Tibial nerve (tissue), 4 donors: Measurements from ENCODE around the gene ACE2. TPM values are rescaled to one million over a fixed set of nuclear protein-coding genes. Genes with fewer than 3 reads are reported as not detected.

Experiments used
- DNase-seq, 2 donors: peaks; one replicate each; pipeline ENCODE4 v3.0.0-alpha.2; 2019; ENCODE audit warnings: low spot score in 2 of 2
- H3K27ac ChIP-seq, 4 donors: fragments of 200-600 bp; sonication (generic) in 3 of 4; one replicate each; pipeline ENCODE4 v1.5.1; 2017 to 2019; ENCODE audit warnings: mild to moderate bottlenecking in 1 of 4
- H3K27me3 ChIP-seq, 2 donors: fragments of 200-600 bp; sonication (generic) in 1 of 2; one replicate each; pipeline versions ENCODE4 v1.5.1 to v1.6.0; 2017 to 2019
- H3K36me3 ChIP-seq, 3 donors: fragments of 200-600 bp; sonication (generic); one replicate each; pipeline ENCODE4 v1.5.1; 2018 to 2019
- H3K4me1 ChIP-seq, 4 donors: fragments of 200-600 bp; sonication (generic) in 3 of 4; one replicate each; pipeline ENCODE4 v1.5.1; 2017 to 2019
- H3K4me3 ChIP-seq, 4 donors: fragments of 200-600 bp; sonication (generic) in 3 of 4; one replicate each; pipeline ENCODE4 v1.5.1; 2017 to 2019; ENCODE audit warnings: mild to moderate bottlenecking in 1 of 4, moderate library complexity in 1 of 4
- H3K9me3 ChIP-seq, 4 donors: fragments of 200-600 bp; sonication (generic) in 3 of 4; one replicate each; pipeline ENCODE4 v1.5.1; 2017 to 2019
- CTCF ChIP-seq, 5 experiments: fragments of 200-600 bp in 3 of 5; fragments of 450-650 bp in 2 of 5; sonication (generic) in 3 of 5; IDR thresholded peaks; one replicate each; pipeline ENCODE4 v1.5.1; 2016 to 2019; ENCODE audit warnings: antibody characterized with exemption in 5 of 5, mild to moderate bottlenecking in 3 of 5, moderate library complexity in 2 of 5
- EP300 ChIP-seq, 2 donors: sonication (generic); formaldehyde crosslinking; IDR thresholded peaks; one replicate each; pipeline ENCODE4 v1.6.1; 2017; ENCODE audit warnings: antibody characterized with exemption in 2 of 2, mild to moderate bottlenecking in 1 of 2
- POLR2A ChIP-seq, 2 donors: fragments of 450-650 bp; IDR thresholded peaks; one replicate each; pipeline ENCODE4 v1.6.1; 2017; ENCODE audit warnings: antibody characterized with exemption in 2 of 2, mild to moderate bottlenecking in 2 of 2, moderate library complexity in 2 of 2
- WGBS, 2 donors: methylation state at CpG; one replicate each; pipeline ENCODE4 v1.1.5; 2018; 5-methylcytosine and 5-hydroxymethylcytosine counted together
- total RNA-seq, 4 donors: library from RNA; depleted of rRNA; stranded (reverse); fragments of >200 nt; gene quantifications; one replicate each; pipeline ENCODE4 v1.1.0, GENCODE V29; 2016

Gene ACE2
- total RNA-seq, 4 donors from 2014 or later, result 0.30 to 1.1 (median 0.92) TPM

GRCh38 chrX:15567886-15568616 lies 32.7 kb downstream of the ACE2 start:
- no peaks in the 10 kb centered on the region for H3K4me1 ChIP-seq
- no peaks in the 10 kb centered on the region for H3K9me3 ChIP-seq
- H3K36me3 ChIP-seq, result no peaks in the 10 kb centered on the region
- TF ChIP-seq CTCF (IDR thresholded peaks at IDR 0.05), result no peak
- no peak for TF ChIP-seq POLR2A (IDR thresholded peaks at IDR 0.05)
- no peak for TF ChIP-seq EP300 (IDR thresholded peaks at IDR 0.05)
- no peak overlapping the region for H3K4me3 ChIP-seq
- WGBS, 2 donors, result 46 to 49% methylated on average over 7 of the region's 7 CpGs
- DNase-seq, result no peak
- H3K27me3 ChIP-seq, result peaks cover 0 to 16% of the 10 kb centered on the region in 2 donors
- no peak overlapping the region for H3K27ac ChIP-seq

- no peak for TF ChIP-seq CTCF (IDR thresholded peaks at IDR 0.05)
- no peak for TF ChIP-seq POLR2A (IDR thresholded peaks at IDR 0.05)
- no peak for TF ChIP-seq EP300 (IDR thresholded peaks at IDR 0.05)
- no peak for DNase-seq
- no peak overlapping the region for H3K27ac ChIP-seq
- H3K27me3 ChIP-seq, result peaks cover 0 to 16% of the 10 kb centered on the region in 2 donors
- no peak overlapping the region for H3K4me3 ChIP-seq
- no peaks in the 10 kb centered on the region for H3K36me3 ChIP-seq
- 41 to 55% methylated on average over 1 of the region's 1 CpG for WGBS, 2 donors
- no peaks in the 10 kb centered on the region for H3K9me3 ChIP-seq
- H3K4me1 ChIP-seq, result no peaks in the 10 kb centered on the region
These were observed 33.5 kb downstream of the ACE2 start for GRCh38 chrX:15567267-15567666.

DNA sequence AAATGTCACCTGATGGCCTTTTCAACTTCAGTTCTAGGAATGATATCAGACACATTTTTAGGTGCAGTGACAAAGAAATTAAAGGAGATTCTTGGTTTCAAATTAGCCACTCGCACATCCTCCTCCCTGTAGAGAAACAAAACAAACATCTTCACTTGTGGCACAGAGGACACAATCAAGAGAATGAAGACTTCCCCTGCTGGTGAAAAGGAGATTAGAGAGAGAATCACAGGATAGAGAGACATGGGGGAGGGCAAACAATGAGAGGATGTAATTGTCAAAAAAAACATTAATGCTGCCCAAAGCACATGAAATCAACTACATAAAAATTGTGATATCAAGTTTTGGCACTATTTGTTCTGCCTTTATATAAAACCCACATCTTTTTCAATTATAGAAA lies 34.5 kb downstream of the ACE2 start:
- WGBS, 2 donors, result 48 to 50% methylated on average over 1 of the region's 1 CpG

GRCh38 chrX:15564981-15565579 lies 35.7 kb downstream of the ACE2 start:
- Histone ChIP-seq H3K9me3 (no peaks in the 10 kb centered on the region), H3K4me1 (no peaks in the 10 kb centered on the region), H3K27me3 (peaks cover 0 to 7% of the 10 kb centered on the region in 2 donors), H3K27ac (no peak overlapping the region), H3K4me3 (no peak overlapping the region), H3K36me3 (no peaks in the 10 kb centered on the region)
- no peak for TF ChIP-seq POLR2A (IDR thresholded peaks at IDR 0.05)
- no peak for TF ChIP-seq EP300 (IDR thresholded peaks at IDR 0.05)
- TF ChIP-seq CTCF (IDR thresholded peaks at IDR 0.05), result peak in 4 of 5 experiments; percentile 21 to 52 (median 30)
- DNase-seq, result peak; percentile 18 to 38
- WGBS, 2 donors, result 15 to 17% methylated on average over 5 of the region's 5 CpGs

More for the DNA sequence above, 34.5 kb downstream of the ACE2 start:
- no peaks in the 10 kb centered on the region for H3K36me3 ChIP-seq
- no peaks in the 10 kb centered on the region for H3K4me1 ChIP-seq
- H3K27me3 ChIP-seq, result peaks cover 0 to 16% of the 10 kb centered on the region in 2 donors
- H3K27ac ChIP-seq, result no peak overlapping the region
- no peak overlapping the region for H3K4me3 ChIP-seq
- TF ChIP-seq CTCF (IDR thresholded peaks at IDR 0.05), result no peak
- TF ChIP-seq POLR2A (IDR thresholded peaks at IDR 0.05), result no peak
- no peak for TF ChIP-seq EP300 (IDR thresholded peaks at IDR 0.05)
- DNase-seq, result no peak
- H3K9me3 ChIP-seq, result no peaks in the 10 kb centered on the region

- Histone ChIP-seq H3K4me1 (no peaks in the 10 kb centered on the region), H3K27me3 (peaks cover 0 to 5% of the 10 kb centered on the region in 2 donors), H3K4me3 (no peak overlapping the region), H3K9me3 (no peaks in the 10 kb centered on the region), H3K36me3 (no peaks in the 10 kb centered on the region), H3K27ac (no peak overlapping the region)
- DNase-seq, result no peak
- 61 to 71% methylated on average over 7 of the region's 7 CpGs for WGBS, 2 donors
- TF ChIP-seq POLR2A (IDR thresholded peaks at IDR 0.05) (no peak), CTCF (IDR thresholded peaks at IDR 0.05) (no peak), EP300 (IDR thresholded peaks at IDR 0.05) (no peak)
These were observed 37.7 kb downstream of the ACE2 start for GRCh38 chrX:15563056-15563455.
